HepG2 (cell line): Measurements from ENCODE around the gene B4GALT3. TPM values are rescaled to one million over a fixed set of nuclear protein-coding genes. Genes with fewer than 3 reads are reported as not detected.

Experiments used
- GATAD2A ChIP-seq: IDR thresholded peaks from 2 replicates; pipeline ENCODE4 v1.6.1; 2016
- HNF4A ChIP-seq: sonication (generic); formaldehyde crosslinking; IDR thresholded peaks from 2 replicates; pipeline ENCODE4 v1.4.0; 2020; ENCODE audit warnings: missing genetic modification reagents
- KLF12 ChIP-seq: sonication (generic); formaldehyde crosslinking; IDR thresholded peaks from 2 replicates; pipeline ENCODE4 v1.4.0; 2020; ENCODE audit warnings: missing genetic modification reagents, borderline replicate concordance
- KLF15 ChIP-seq: sonication (generic); formaldehyde crosslinking; IDR thresholded peaks from 2 replicates; pipeline ENCODE4 v1.8.1; 2023; ENCODE audit warnings: borderline replicate concordance, mild to moderate bottlenecking, inconsistent platforms, missing genetic modification reagents, mixed read lengths
- MED13 ChIP-seq: sonication (generic); formaldehyde crosslinking; IDR thresholded peaks from 2 replicates; pipeline ENCODE4 v1.5.0; 2020; ENCODE audit warnings: missing genetic modification reagents
- NR2F1 ChIP-seq, 2 experiments: fragments of 450-650 bp in 1 of 2; formaldehyde crosslinking in 1 of 2; IDR thresholded peaks; 2 replicates each; pipeline versions ENCODE4 v1.5.0 to v1.6.1; 2016 to 2020; ENCODE audit warnings: mild to moderate bottlenecking in 1 of 2, missing compliant biosample characterization in 1 of 2, missing genetic modification reagents in 1 of 2, moderate library complexity in 1 of 2
- SMYD3 ChIP-seq: sonication (generic); formaldehyde crosslinking; IDR thresholded peaks from 2 replicates; pipeline ENCODE4 v1.8.1; 2023; ENCODE audit warnings: mild to moderate bottlenecking, missing genetic modification reagents
- TCF12 ChIP-seq, 2 experiments: fragments of 450-650 bp in 1 of 2; sonication (generic) in 1 of 2; formaldehyde crosslinking in 1 of 2; IDR thresholded peaks; 2 replicates each; pipeline versions ENCODE4 v1.6.1 to v1.8.0; 2017 to 2022; ENCODE audit warnings: antibody characterized with exemption in 1 of 2, mild to moderate bottlenecking in 1 of 2, missing genetic modification reagents in 1 of 2, moderate library complexity in 1 of 2
- ZBTB3 ChIP-seq: sonication (generic); formaldehyde crosslinking; IDR thresholded peaks from 2 replicates; pipeline ENCODE4 v1.4.0; 2020; ENCODE audit warnings: low read depth, mild to moderate bottlenecking, moderate library complexity, missing genetic modification reagents, borderline replicate concordance
- ZNF274 ChIP-seq: sonication (generic); formaldehyde crosslinking; IDR thresholded peaks from 2 replicates; pipeline ENCODE4 v1.5.1; 2020; ENCODE audit warnings: mild to moderate bottlenecking, missing genetic modification reagents
- ZNF350 ChIP-seq: sonication (generic); formaldehyde crosslinking; IDR thresholded peaks from 2 replicates; pipeline ENCODE4 v1.4.0; 2020; ENCODE audit warnings: mild to moderate bottlenecking, low read depth, missing genetic modification reagents, borderline replicate concordance
- ZNF432 ChIP-seq: sonication (generic); formaldehyde crosslinking; IDR thresholded peaks from 2 replicates; pipeline ENCODE4 v1.5.0; 2020; ENCODE audit warnings: missing genetic modification reagents, mild to moderate bottlenecking, borderline replicate concordance
- ZNF703 ChIP-seq: sonication (generic); formaldehyde crosslinking; IDR thresholded peaks from 2 replicates; pipeline ENCODE4 v1.5.1; 2020; ENCODE audit warnings: missing genetic modification reagents, mild to moderate bottlenecking, moderate library complexity, borderline replicate concordance
- ZNF724P ChIP-seq: sonication (generic); formaldehyde crosslinking; IDR thresholded peaks from 2 replicates; pipeline ENCODE4 v1.8.0; 2022; ENCODE audit warnings: missing genetic modification reagents, borderline replicate concordance
- ZNF83 ChIP-seq: sonication (generic); formaldehyde crosslinking; IDR thresholded peaks from 2 replicates; pipeline ENCODE4 v1.4.0; 2020; ENCODE audit warnings: missing genetic modification reagents, mild to moderate bottlenecking, borderline replicate concordance
- polyA plus RNA-seq, 8 experiments: library from polyadenylated mRNA; depleted of rRNA in 3 of 8; stranded (reverse) in 7 of 8; unstranded in 1 of 8; fragments of >200 nt; fragmentation: Illumina TruSeq in 4 of 8; extraction: Trizol in 4 of 8; gene quantifications; 2 replicates each; pipeline versions ENCODE4 v1.2.1 to v1.2.3, GENCODE V29; 2011 to 2016; ENCODE audit warnings: low read depth in 4 of 8, missing spikeins in 1 of 8, mixed read lengths in 1 of 8; ENCODE audit not compliant: insufficient read depth in 1 of 8
- total RNA-seq, 5 experiments: library from RNA; depleted of rRNA; stranded (reverse); fragments of >200 nt; fragmentation: Illumina TruSeq; extraction: Trizol; gene quantifications; 2 replicates each; pipeline ENCODE4 v1.2.3, GENCODE V29; 2016; ENCODE audit warnings: low read depth in 1 of 5
- TF ChIP-seq, protein P1 (sequence below): sonication (generic); formaldehyde crosslinking; IDR thresholded peaks from 2 replicates; pipeline ENCODE4 v1.4.0; 2020; ENCODE audit warnings: missing genetic modification reagents
- TF ChIP-seq, protein P2 (sequence below): IDR thresholded peaks from 2 replicates; pipeline ENCODE4 v1.6.1; 2016; ENCODE audit warnings: low read depth, borderline replicate concordance
- TF ChIP-seq, protein P3 (sequence below): sonication (generic); formaldehyde crosslinking; IDR thresholded peaks from 2 replicates; pipeline ENCODE4 v1.4.0; 2020; ENCODE audit warnings: low read depth, mild to moderate bottlenecking, missing genetic modification reagents
- TF ChIP-seq, protein P4 (sequence below): sonication (generic); formaldehyde crosslinking; IDR thresholded peaks from 2 replicates; pipeline ENCODE4 v1.8.0; 2022; ENCODE audit warnings: low read depth, missing genetic modification reagents
- TF ChIP-seq, protein P5 (sequence below): sonication (generic); formaldehyde crosslinking; IDR thresholded peaks from 2 replicates; pipeline ENCODE4 v1.8.1; 2022; ENCODE audit warnings: mild to moderate bottlenecking, missing genetic modification reagents
- TF ChIP-seq, protein P6 (sequence below): IDR thresholded peaks from 2 replicates; pipeline ENCODE4 v1.6.1; 2016

The B4GALT3 gene
- total and polyA plus RNA-seq, 2 of the 13 experiments (the other 11 are each of a cell fraction or from before 2014, with no cell fraction given): 35.6 to 40.4 TPM

DNA sequence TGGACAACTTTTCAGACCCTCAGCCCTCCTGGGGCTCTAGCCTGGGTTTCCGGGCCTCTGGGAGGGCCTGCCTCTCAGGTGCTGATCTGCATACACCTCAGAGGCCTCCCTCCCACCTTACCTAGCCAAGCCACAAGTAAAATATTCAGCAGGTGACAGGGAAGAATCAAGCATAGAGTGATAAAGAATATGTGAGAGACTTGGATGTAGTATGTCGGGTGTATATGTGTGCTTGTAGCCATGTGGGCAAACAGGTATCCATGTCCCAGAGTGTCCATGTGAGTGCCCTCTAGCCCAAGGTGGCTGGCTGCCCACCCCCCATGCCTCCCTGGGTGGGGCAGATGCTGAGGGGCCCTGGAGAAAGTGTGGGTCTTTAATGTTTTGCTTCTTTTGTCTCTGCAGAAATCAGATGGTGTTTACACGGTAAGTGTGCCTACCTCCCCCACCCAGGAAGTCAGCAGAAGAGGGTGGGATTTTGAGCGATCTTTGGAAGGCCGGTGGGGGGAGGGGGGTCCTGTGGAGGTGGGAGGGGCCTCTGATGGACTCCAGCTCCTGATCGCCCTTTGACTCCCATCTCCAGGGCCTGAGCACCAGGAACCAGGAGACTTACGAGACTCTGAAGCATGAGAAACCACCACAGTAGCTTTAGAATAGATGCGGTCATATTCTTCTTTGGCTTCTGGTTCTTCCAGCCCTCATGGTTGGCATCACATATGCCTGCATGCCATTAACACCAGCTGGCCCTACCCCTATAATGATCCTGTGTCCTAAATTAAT, 41.2 kb upstream of the B4GALT3 start (continued):
- peak; percentile 68; the same call in 1 of the 2 replicates for TF ChIP-seq ZNF724P (CRISPR knock-in tag)
- TF ChIP-seq ZNF432 (CRISPR knock-in tag): no peak
- TF ChIP-seq KLF12: peak; percentile 40; the same call in 1 of the 2 replicates
- TF ChIP-seq ZNF350 (CRISPR knock-in tag): peak; percentile 74; the same call in 1 of the 2 replicates
- 0 out of 2 replicates have a peak, but pooled peaks have one; percentile 80 for TF ChIP-seq MED13 (CRISPR knock-in tag)
- 0 out of 2 replicates have a peak, but pooled peaks have one; percentile 47 for TF ChIP-seq ZNF83 (CRISPR knock-in tag)
- TF ChIP-seq, protein P1, sequence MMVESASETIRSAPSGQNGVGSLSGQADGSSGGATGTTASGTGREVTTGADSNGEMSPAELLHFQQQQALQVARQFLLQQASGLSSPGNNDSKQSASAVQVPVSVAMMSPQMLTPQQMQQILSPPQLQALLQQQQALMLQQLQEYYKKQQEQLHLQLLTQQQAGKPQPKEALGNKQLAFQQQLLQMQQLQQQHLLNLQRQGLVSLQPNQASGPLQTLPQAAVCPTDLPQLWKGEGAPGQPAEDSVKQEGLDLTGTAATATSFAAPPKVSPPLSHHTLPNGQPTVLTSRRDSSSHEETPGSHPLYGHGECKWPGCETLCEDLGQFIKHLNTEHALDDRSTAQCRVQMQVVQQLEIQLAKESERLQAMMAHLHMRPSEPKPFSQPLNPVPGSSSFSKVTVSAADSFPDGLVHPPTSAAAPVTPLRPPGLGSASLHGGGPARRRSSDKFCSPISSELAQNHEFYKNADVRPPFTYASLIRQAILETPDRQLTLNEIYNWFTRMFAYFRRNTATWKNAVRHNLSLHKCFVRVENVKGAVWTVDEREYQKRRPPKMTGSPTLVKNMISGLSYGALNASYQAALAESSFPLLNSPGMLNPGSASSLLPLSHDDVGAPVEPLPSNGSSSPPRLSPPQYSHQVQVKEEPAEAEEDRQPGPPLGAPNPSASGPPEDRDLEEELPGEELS (CRISPR knock-in tag): peak; percentile 92
- peak; percentile 87 for TF ChIP-seq HNF4A (CRISPR knock-in tag)
- TF ChIP-seq, protein P2, sequence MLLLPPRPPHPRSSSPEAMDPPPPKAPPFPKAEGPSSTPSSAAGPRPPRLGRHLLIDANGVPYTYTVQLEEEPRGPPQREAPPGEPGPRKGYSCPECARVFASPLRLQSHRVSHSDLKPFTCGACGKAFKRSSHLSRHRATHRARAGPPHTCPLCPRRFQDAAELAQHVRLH (CRISPR knock-in tag): no peak; the same call in 1 of the 2 replicates
- TF ChIP-seq ZNF274: 0 out of 2 replicates have a peak, but pooled peaks have one; percentile 11
- TF ChIP-seq TCF12 (IDR thresholded peaks at IDR 0.05): no peak
- no peak for TF ChIP-seq TCF12 (CRISPR knock-in tag; IDR thresholded peaks at IDR 0.05)
- no peak for TF ChIP-seq ZNF703 (CRISPR knock-in tag)
- TF ChIP-seq, protein P3, sequence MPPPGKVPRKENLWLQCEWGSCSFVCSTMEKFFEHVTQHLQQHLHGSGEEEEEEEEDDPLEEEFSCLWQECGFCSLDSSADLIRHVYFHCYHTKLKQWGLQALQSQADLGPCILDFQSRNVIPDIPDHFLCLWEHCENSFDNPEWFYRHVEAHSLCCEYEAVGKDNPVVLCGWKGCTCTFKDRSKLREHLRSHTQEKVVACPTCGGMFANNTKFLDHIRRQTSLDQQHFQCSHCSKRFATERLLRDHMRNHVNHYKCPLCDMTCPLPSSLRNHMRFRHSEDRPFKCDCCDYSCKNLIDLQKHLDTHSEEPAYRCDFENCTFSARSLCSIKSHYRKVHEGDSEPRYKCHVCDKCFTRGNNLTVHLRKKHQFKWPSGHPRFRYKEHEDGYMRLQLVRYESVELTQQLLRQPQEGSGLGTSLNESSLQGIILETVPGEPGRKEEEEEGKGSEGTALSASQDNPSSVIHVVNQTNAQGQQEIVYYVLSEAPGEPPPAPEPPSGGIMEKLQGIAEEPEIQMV (CRISPR knock-in tag): peak; percentile 66
- no peak; a peak in 1 of 4 replicates for TF ChIP-seq NR2F1 (CRISPR knock-in tag; IDR thresholded peaks at IDR 0.05)
- TF ChIP-seq KLF15: no peak
- TF ChIP-seq ZBTB3 (CRISPR knock-in tag): 0 out of 2 replicates have a peak, but pooled peaks have one; percentile 23
- TF ChIP-seq SMYD3 (CRISPR knock-in tag): no peak
- TF ChIP-seq, protein P4, sequence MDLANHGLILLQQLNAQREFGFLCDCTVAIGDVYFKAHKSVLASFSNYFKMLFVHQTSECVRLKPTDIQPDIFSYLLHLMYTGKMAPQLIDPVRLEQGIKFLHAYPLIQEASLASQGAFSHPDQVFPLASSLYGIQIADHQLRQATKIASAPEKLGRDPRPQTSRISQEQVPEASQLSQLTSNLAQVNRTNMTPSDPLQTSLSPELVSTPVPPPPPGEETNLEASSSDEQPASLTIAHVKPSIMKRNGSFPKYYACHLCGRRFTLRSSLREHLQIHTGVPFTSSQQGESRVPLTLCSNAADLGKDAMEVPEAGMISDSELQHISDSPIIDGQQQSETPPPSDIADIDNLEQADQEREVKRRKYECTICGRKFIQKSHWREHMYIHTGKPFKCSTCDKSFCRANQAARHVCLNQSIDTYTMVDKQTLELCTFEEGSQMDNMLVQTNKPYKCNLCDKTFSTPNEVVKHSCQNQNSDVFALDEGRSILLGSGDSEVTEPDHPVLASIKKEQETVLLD: no peak; the same call in 1 of the 2 replicates
- TF ChIP-seq GATAD2A (CRISPR knock-in tag): peak; percentile 89
- TF ChIP-seq, protein P5, sequence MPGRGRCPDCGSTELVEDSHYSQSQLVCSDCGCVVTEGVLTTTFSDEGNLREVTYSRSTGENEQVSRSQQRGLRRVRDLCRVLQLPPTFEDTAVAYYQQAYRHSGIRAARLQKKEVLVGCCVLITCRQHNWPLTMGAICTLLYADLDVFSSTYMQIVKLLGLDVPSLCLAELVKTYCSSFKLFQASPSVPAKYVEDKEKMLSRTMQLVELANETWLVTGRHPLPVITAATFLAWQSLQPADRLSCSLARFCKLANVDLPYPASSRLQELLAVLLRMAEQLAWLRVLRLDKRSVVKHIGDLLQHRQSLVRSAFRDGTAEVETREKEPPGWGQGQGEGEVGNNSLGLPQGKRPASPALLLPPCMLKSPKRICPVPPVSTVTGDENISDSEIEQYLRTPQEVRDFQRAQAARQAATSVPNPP (CRISPR knock-in tag): no peak
- TF ChIP-seq, protein P6, sequence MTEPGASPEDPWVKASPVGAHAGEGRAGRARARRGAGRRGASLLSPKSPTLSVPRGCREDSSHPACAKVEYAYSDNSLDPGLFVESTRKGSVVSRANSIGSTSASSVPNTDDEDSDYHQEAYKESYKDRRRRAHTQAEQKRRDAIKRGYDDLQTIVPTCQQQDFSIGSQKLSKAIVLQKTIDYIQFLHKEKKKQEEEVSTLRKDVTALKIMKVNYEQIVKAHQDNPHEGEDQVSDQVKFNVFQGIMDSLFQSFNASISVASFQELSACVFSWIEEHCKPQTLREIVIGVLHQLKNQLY (CRISPR knock-in tag): peak; percentile 69; the same call in 1 of the 2 replicates
